MM.1S (cell line): Measurements from ENCODE around the gene FBXO3.

ENCODE experiments used
- CTCF ChIP-seq: fragments of 300-600 bp; sonication (generic); IDR thresholded peaks from 2 replicates; pipeline ENCODE4 v1.5.1; 2016; ENCODE audit warnings: antibody characterized with exemption, low read length, mixed read lengths
- EZH2 ChIP-seq: fragments of 300-600 bp; sonication (generic); optimal IDR thresholded peaks from 2 replicates; pipeline ENCODE3; 2017; ENCODE audit warnings: low read depth, mild to moderate bottlenecking, antibody characterized with exemption, low read length, mixed read lengths

DNA sequence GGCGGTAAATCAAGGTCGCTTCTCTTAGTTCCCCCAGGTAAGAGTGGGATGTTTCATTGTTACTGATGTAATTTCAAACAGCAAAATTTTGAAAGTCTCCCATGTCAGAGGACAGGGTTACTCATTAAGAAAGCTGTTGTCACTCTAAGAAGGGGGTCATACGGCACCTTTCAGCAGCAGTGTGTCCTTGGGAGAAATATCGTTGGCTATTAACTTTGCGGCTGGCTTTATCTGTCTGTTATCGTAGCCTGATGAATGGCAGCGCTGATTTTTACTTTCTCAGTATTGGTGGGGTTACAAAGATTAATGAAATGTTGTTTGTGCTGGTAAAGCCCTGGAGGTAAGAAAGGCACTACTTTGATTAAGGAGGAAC, 27.5 kb upstream of the FBXO3 start:
- no peak for TF ChIP-seq CTCF
- no peak for TF ChIP-seq EZH2
